DND-41 (cell line): ENCODE results near the gene CAVIN3.

Experiments used
- ATAC-seq: fragments of 200-7000 bp; cut with Tn5 transposase; 3 replicates; pipeline ENCODE4 v1.9.1; 2021; ENCODE audit warnings: low read depth; ENCODE audit not compliant: insufficient read depth
- DNase-seq: peaks from one replicate; pipeline ENCODE4 v3.0.0-alpha.2; 2020
- H2AFZ ChIP-seq: 2 replicates; pipeline ENCODE4 v1.6.0; 2012; ENCODE audit warnings: low read depth, low read length
- H3K27ac ChIP-seq: 2 replicates; pipeline ENCODE4 v1.5.1; 2012; ENCODE audit warnings: low read length, inconsistent platforms
- H3K27me3 ChIP-seq: fragments of 200-600 bp; sonication (generic); 2 replicates; pipeline ENCODE4 v1.6.0; 2012; ENCODE audit warnings: low read length, mild to moderate bottlenecking, inconsistent platforms; ENCODE audit not compliant: insufficient read depth, poor library complexity
- H3K36me3 ChIP-seq: 2 replicates; pipeline ENCODE4 v1.5.1; 2012; ENCODE audit warnings: low read length, inconsistent platforms; ENCODE audit not compliant: insufficient read depth
- H3K4me1 ChIP-seq: 2 replicates; pipeline ENCODE4 v1.5.1; 2012; ENCODE audit warnings: mild to moderate bottlenecking, low read length; ENCODE audit not compliant: insufficient read depth
- H3K4me2 ChIP-seq: 2 replicates; pipeline ENCODE4 v1.6.0; 2012; ENCODE audit warnings: mild to moderate bottlenecking, moderate library complexity, low read length, inconsistent platforms; ENCODE audit not compliant: insufficient read depth
- H3K4me3 ChIP-seq, 2 experiments: fragments of 200-600 bp in 1 of 2; shearing (Covaris generic) in 1 of 2; 2 replicates each; pipeline ENCODE4 v1.5.1; 2012 to 2016; ENCODE audit warnings: inconsistent platforms in 2 of 2, low read length in 2 of 2, mild to moderate bottlenecking in 2 of 2, low read depth in 1 of 2, moderate library complexity in 1 of 2
- H3K79me2 ChIP-seq: 2 replicates; pipeline ENCODE4 v1.6.0; 2012; ENCODE audit warnings: low read length, inconsistent platforms; ENCODE audit not compliant: insufficient read depth
- H3K9ac ChIP-seq: 2 replicates; pipeline ENCODE4 v1.6.0; 2012; ENCODE audit warnings: low read depth, mild to moderate bottlenecking, inconsistent platforms, low read length, moderate library complexity
- H3K9me3 ChIP-seq: 2 replicates; pipeline ENCODE4 v1.5.1; 2012; ENCODE audit warnings: low read length, moderate library complexity, mild to moderate bottlenecking, inconsistent platforms; ENCODE audit not compliant: insufficient read depth, severe bottlenecking
- H4K20me1 ChIP-seq: 2 replicates; pipeline ENCODE4 v1.6.0; 2012; ENCODE audit warnings: low read length; ENCODE audit not compliant: insufficient read depth
- CTCF ChIP-seq: IDR thresholded peaks from 2 replicates; pipeline ENCODE4 v1.5.1; 2012; ENCODE audit warnings: borderline replicate concordance, low read length, moderate library complexity, mild to moderate bottlenecking; ENCODE audit not compliant: poor library complexity, severe bottlenecking; ENCODE audit errors: extremely low read depth
- EZH2 ChIP-seq: IDR thresholded peaks from 3 replicates; pipeline ENCODE4 v1.6.1; 2012; ENCODE audit warnings: borderline replicate concordance, low read depth, mild to moderate bottlenecking, moderate library complexity, low read length, inconsistent platforms; ENCODE audit not compliant: severe bottlenecking

Gene CAVIN3

GRCh38 chr11:6318204-6318603 lies 2.1 kb downstream of the CAVIN3 start:
- Histone ChIP-seq H3K4me3 (no peak overlapping the region), H2AFZ (no peak overlapping the region), H3K9ac (no peak overlapping the region), H3K36me3 (no peaks in the 10 kb centered on the region), H3K9me3 (no peaks in the 10 kb centered on the region), H4K20me1 (no peaks in the 10 kb centered on the region), H3K4me2 (no peak overlapping the region), H3K27ac (no peak overlapping the region), H3K79me2 (no peaks in the 10 kb centered on the region), H3K27me3 (peaks cover 41% of the 10 kb centered on the region), H3K4me1 (no peaks in the 10 kb centered on the region)
- ATAC-seq (no peak), DNase-seq (no peak)
- TF ChIP-seq CTCF = no peak
- no peak for TF ChIP-seq EZH2

- no peak overlapping the region for H3K4me2 ChIP-seq
These were observed 4.4 kb downstream of the CAVIN3 start for GRCh38 chr11:6315811-6316425.

GRCh38 chr11:6312106-6312505 lies 8.2 kb downstream of the CAVIN3 start:
- Histone ChIP-seq H4K20me1 (no peaks in the 10 kb centered on the region), H2AFZ (no peak overlapping the region), H3K9me3 (no peaks in the 10 kb centered on the region), H3K79me2 (no peaks in the 10 kb centered on the region), H3K27ac (no peak overlapping the region), H3K36me3 (no peaks in the 10 kb centered on the region), H3K27me3 (peaks cover 39% of the 10 kb centered on the region), H3K4me3 (no peak overlapping the region), H3K4me2 (no peak overlapping the region), H3K4me1 (no peaks in the 10 kb centered on the region), H3K9ac (no peak overlapping the region)
- TF ChIP-seq EZH2 = no peak
- no peak for TF ChIP-seq CTCF
- ATAC-seq (no peak), DNase-seq (no peak)

More at GRCh38 chr11:6315811-6316425, 4.4 kb downstream of the CAVIN3 start:
- Histone ChIP-seq H3K27ac (no peak overlapping the region), H3K27me3 (peaks cover 44% of the 10 kb centered on the region), H3K9ac (no peak overlapping the region), H2AFZ (no peak overlapping the region), H4K20me1 (no peaks in the 10 kb centered on the region), H3K36me3 (no peaks in the 10 kb centered on the region), H3K79me2 (no peaks in the 10 kb centered on the region), H3K9me3 (no peaks in the 10 kb centered on the region), H3K4me1 (no peaks in the 10 kb centered on the region), H3K4me3 (no peak overlapping the region)
- peak; percentile 58 for TF ChIP-seq EZH2
- peak; percentile 76 for TF ChIP-seq CTCF
- DNase-seq (peak; percentile 21), ATAC-seq (peak; percentile 81)
